ENCODE results near the gene OR2AE1. TPM values are rescaled to one million over a fixed set of nuclear protein-coding genes. Genes with fewer than 3 reads are reported as not detected.

OR2AE1 gene
- total and polyA plus RNA-seq, 4 donors = 0.03 to 0.57 (median 0.25) TPM; not detected in 1

GRCh38 chr7:99855236-99855635 is 21.6 kb downstream of the OR2AE1 start:
- Histone ChIP-seq H3K9me3 (ENCODE audit: control insufficient read depth in 4 of 4, insufficient read depth in 3 of 4, low read length in 3 of 4) (no peaks in the 10 kb centered on the region), H3K27me3 (ENCODE audit: control insufficient read depth in 3 of 3, insufficient read depth in 3 of 3, low read length in 2 of 3) (no peaks in the 10 kb centered on the region), H3K4me1 (ENCODE audit: control insufficient read depth in 5 of 5, insufficient read depth in 5 of 5, low read length in 5 of 5) (no peaks in the 10 kb centered on the region), H3K36me3 (ENCODE audit: control insufficient read depth in 4 of 4, insufficient read depth in 4 of 4, low read length in 4 of 4) (no peaks in the 10 kb centered on the region), H3K9ac (ENCODE audit: insufficient read depth in 1 of 2, low read length in 2 of 2) (no peak overlapping the region), H3K4me3 (no peak overlapping the region), H3K27ac (ENCODE audit: low read depth in 1 of 2, low read length in 1 of 2) (no peak overlapping the region)
- ATAC-seq (ENCODE audit: insufficient read depth, low FRiP score) (no peak), DNase-seq (no peak)
- WGBS, 2 donors = 92 to 95% methylated on average over 1 of the region's 1 CpG
- no peak for TF ChIP-seq CTCF (IDR thresholded peaks at IDR 0.05; ENCODE audit: control extremely low read depth, extremely low read depth)

- WGBS, 2 donors = 71 to 83% methylated on average over 6 of the region's 6 CpGs
- no peak for DNase-seq
- no peak for TF ChIP-seq CTCF (IDR thresholded peaks at IDR 0.05; ENCODE audit: control extremely low read depth, extremely low read depth)
- no peaks in the 10 kb centered on the region for H3K9me3 ChIP-seq (ENCODE audit: control insufficient read depth in 4 of 4, insufficient read depth in 3 of 4, low read length in 3 of 4)
- no peak overlapping the region for H3K9ac ChIP-seq (ENCODE audit: insufficient read depth in 1 of 2, low read length in 2 of 2)
- H3K4me1 ChIP-seq (ENCODE audit: control insufficient read depth in 5 of 5, insufficient read depth in 5 of 5, low read length in 5 of 5) = peaks cover 0 to 3% (median 0%) of the 10 kb centered on the region in 5 donors
- H3K27ac ChIP-seq (ENCODE audit: low read depth in 1 of 2, low read length in 1 of 2) = no peak overlapping the region
- no peak overlapping the region for H3K4me3 ChIP-seq
- no peaks in the 10 kb centered on the region for H3K36me3 ChIP-seq (ENCODE audit: control insufficient read depth in 4 of 4, insufficient read depth in 4 of 4, low read length in 4 of 4)
- no peak for ATAC-seq (ENCODE audit: insufficient read depth, low FRiP score)
- H3K27me3 ChIP-seq (ENCODE audit: control insufficient read depth in 3 of 3, insufficient read depth in 3 of 3, low read length in 2 of 3) = no peaks in the 10 kb centered on the region
Measured at GRCh38 chr7:99848420-99849216, 28.2 kb downstream of the OR2AE1 start.

GRCh38 chr7:99844328-99844727 is 32.5 kb downstream of the OR2AE1 start:
- 71 to 83% methylated on average over 1 of the region's 1 CpG for WGBS, 2 donors
- H3K36me3 ChIP-seq (ENCODE audit: control insufficient read depth in 4 of 4, insufficient read depth in 4 of 4, low read length in 4 of 4) = no peaks in the 10 kb centered on the region
- H3K9me3 ChIP-seq (ENCODE audit: control insufficient read depth in 4 of 4, insufficient read depth in 3 of 4, low read length in 3 of 4) = no peaks in the 10 kb centered on the region
- H3K9ac ChIP-seq (ENCODE audit: insufficient read depth in 1 of 2, low read length in 2 of 2) = no peak overlapping the region
- DNase-seq (no peak), ATAC-seq (ENCODE audit: insufficient read depth, low FRiP score) (no peak)
- H3K27me3 ChIP-seq (ENCODE audit: control insufficient read depth in 3 of 3, insufficient read depth in 3 of 3, low read length in 2 of 3) = no peaks in the 10 kb centered on the region
- no peak for TF ChIP-seq CTCF (IDR thresholded peaks at IDR 0.05; ENCODE audit: control extremely low read depth, extremely low read depth)
- H3K4me1 ChIP-seq (ENCODE audit: control insufficient read depth in 5 of 5, insufficient read depth in 5 of 5, low read length in 5 of 5) = peaks cover 0 to 3% (median 0%) of the 10 kb centered on the region in 5 donors
- no peak overlapping the region for H3K27ac ChIP-seq (ENCODE audit: low read depth in 1 of 2, low read length in 1 of 2)
- no peak overlapping the region for H3K4me3 ChIP-seq
